ENCODE measurements around the gene ZNF583. TPM values are rescaled to one million over a fixed set of nuclear protein-coding genes. Genes with fewer than 3 reads are reported as not detected.

ZNF583 gene
- 7.1 and 9.1 TPM in 2 replicates for total RNA-seq

- TF ChIP-seq, protein P1, sequence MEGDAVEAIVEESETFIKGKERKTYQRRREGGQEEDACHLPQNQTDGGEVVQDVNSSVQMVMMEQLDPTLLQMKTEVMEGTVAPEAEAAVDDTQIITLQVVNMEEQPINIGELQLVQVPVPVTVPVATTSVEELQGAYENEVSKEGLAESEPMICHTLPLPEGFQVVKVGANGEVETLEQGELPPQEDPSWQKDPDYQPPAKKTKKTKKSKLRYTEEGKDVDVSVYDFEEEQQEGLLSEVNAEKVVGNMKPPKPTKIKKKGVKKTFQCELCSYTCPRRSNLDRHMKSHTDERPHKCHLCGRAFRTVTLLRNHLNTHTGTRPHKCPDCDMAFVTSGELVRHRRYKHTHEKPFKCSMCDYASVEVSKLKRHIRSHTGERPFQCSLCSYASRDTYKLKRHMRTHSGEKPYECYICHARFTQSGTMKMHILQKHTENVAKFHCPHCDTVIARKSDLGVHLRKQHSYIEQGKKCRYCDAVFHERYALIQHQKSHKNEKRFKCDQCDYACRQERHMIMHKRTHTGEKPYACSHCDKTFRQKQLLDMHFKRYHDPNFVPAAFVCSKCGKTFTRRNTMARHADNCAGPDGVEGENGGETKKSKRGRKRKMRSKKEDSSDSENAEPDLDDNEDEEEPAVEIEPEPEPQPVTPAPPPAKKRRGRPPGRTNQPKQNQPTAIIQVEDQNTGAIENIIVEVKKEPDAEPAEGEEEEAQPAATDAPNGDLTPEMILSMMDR (IDR thresholded peaks at IDR 0.05; ENCODE audit: insufficient read depth, low read depth, low read length) = no peak
- peak; percentile 97 for DNase-seq (ENCODE audit: low read depth)
- peak within 1 kb of the TSS; percentile 93 for H3K4me3 ChIP-seq (ENCODE audit: low read depth, low read length)
Measured at GRCh38 chr19:56403764-56404704, at the start of gene ZNF583. TSS of gene ZNF583 (plus strand) at chr19:56404332. CDS start at chr19:56407115, 2,783 bp downstream.

GRCh38 chr19:56355517-56355916, 48.6 kb upstream of the ZNF583 start:
- TF ChIP-seq, protein P1 (IDR thresholded peaks at IDR 0.05; ENCODE audit: insufficient read depth, low read depth, low read length) = no peak
- no peak for DNase-seq (ENCODE audit: low read depth)
- H3K4me3 ChIP-seq (ENCODE audit: low read depth, low read length) = no peak overlapping the region

DNA sequence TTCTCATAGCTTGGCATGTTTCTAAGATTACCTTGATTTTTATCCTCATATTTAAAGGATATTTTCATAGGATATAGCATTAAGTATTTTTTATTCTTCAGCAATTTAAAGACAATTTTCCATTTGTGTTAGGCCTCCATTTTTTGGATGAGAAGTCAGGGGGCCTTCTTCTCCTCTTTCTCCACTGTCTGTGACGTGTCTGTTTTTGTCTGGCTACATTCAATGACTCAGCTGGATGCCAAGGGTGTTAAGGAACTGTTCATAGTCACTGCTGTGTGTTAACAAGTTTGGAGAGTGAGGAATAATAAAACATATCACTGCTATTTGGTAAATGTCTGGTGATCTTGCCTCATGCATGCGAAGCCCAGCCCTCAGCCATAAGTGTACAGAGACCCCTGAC, 47.2 kb upstream of the ZNF583 start:
- H3K4me3 ChIP-seq (ENCODE audit: low read depth, low read length) = no peak overlapping the region
- TF ChIP-seq, protein P1 (IDR thresholded peaks at IDR 0.05; ENCODE audit: insufficient read depth, low read depth, low read length) = no peak
- no peak for DNase-seq (ENCODE audit: low read depth)

GRCh38 chr19:56360841-56361240, 43.3 kb upstream of the ZNF583 start:
- TF ChIP-seq, protein P1 (IDR thresholded peaks at IDR 0.05; ENCODE audit: insufficient read depth, low read depth, low read length) = no peak
- no peak for DNase-seq (ENCODE audit: low read depth)

DNA sequence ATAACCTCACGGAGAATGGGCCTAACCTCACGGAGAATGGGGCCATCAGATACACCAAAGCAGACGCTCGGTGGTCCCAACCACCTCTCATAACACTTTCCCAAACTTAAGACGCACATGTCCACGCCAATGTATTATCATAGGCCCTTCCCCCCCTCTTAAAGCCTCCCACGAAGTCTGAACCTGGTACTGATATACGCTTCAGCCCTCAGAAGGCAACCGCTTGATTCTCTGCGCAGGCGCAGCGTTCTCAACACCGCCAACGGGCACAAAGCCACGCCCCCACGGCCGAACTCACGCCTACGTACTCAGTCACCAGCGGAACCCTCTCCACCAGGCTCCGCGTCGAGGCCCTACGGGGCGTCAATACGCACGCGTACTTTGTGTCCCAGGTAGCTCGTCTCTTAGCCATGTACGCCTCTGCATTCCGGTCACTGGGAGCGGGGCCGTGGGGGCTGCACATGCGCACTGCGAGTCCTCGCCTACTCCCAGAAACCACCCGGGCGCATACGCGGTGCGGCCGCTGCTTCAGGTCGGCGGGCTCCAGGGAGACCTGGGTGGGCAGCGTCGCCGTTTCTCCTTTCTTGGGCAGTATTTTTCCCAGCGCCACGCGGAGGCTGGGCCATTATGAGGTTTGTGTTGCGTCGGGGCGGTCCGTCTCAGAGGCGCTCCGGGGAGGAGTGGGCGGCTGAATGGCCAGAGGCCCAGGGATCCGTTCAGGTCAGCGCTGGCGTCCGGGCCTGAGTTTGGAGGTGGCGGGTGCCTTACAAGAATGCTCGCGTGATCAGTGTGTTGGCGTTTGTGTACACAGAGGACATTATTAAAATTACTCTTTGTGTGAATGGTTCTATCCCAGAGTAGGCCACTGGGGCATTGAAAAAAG, 36.1 kb upstream of the ZNF583 start:
- TF ChIP-seq, protein P1 (IDR thresholded peaks at IDR 0.05; ENCODE audit: insufficient read depth, low read depth, low read length) = peak; percentile 3
- peak; percentile 96 for DNase-seq (ENCODE audit: low read depth)
- H3K4me3 ChIP-seq (ENCODE audit: low read depth, low read length) = peak overlapping the region; percentile 80

More at GRCh38 chr19:56360841-56361240, 43.3 kb upstream of the ZNF583 start:
- H3K4me3 ChIP-seq (ENCODE audit: low read depth, low read length) = no peak overlapping the region

DNA sequence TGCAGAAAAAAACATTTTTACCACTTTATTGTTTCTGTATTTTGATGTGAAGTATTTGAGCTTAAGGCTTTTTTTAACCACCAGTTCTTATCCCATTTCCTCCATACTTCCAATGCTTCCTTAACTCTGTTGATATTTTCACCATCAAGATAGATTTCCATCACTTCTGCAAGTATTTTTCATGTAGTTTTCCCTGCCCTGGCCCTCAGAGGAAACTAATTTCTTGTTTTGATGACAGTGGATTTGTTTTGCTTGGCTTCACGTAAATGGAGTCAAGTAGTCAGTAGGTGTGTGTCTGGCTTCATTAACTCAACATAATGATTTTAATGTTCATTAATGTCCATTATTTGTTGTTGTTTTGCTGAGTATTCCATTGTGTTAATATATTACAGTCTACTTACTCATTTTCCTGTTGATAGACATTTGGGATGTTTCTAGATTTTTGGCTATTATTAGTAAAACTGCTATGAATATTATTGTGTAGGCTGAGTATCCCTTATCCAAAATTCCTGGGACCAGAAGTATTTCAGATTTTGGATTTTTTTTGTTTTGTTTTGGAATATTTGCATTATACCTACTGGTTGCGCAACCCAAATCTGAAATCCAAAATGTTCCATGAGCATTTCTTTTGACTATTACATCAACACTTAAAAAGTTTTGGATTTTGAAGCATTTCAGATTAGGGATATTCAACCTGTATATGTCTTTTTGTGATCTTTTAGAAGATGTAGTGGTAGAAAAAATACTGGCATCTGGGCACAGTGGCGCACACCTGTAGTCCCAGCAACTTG, 34.1 kb upstream of the ZNF583 start:
- TF ChIP-seq, protein P1 (IDR thresholded peaks at IDR 0.05; ENCODE audit: insufficient read depth, low read depth, low read length) = no peak
- no peak overlapping the region for H3K4me3 ChIP-seq (ENCODE audit: low read depth, low read length)
- DNase-seq (ENCODE audit: low read depth) = no peak
